RWPE2 (cell line): ENCODE results near the gene INPP5J.
"Not testable (repeated sequence)": the region's sequence is repeated elsewhere in the genome, so short reads cannot be mapped to it uniquely, and the experiment has no call there.

Experiments used
- ATAC-seq: fragments of 200-7000 bp; cut with Tn5 transposase; 3 replicates; pipeline ENCODE4 v1.9.1; 2021; ENCODE audit warnings: low read depth
- DNase-seq: peaks from one replicate; pipeline ENCODE4 v3.0.0-alpha.2; 2020; ENCODE audit warnings: low spot score
- H3K27ac ChIP-seq: fragments of 450-650 bp; 2 replicates; pipeline ENCODE4 v1.5.1; 2017; ENCODE audit warnings: mild to moderate bottlenecking; ENCODE audit not compliant: poor library complexity, severe bottlenecking
- H3K27me3 ChIP-seq: fragments of 250-450 bp; sonication (Bioruptor Pico); 2 replicates; pipeline ENCODE4 v1.5.1; 2021; ENCODE audit warnings: mild to moderate bottlenecking, moderate library complexity; ENCODE audit not compliant: insufficient read depth, poor library complexity, severe bottlenecking
- H3K36me3 ChIP-seq: fragments of 250-450 bp; sonication (Bioruptor Pico); 2 replicates; pipeline ENCODE4 v1.5.1; 2020; ENCODE audit warnings: low read depth, mild to moderate bottlenecking, moderate library complexity
- H3K4me1 ChIP-seq: fragments of 250-450 bp; sonication (Bioruptor Pico); 2 replicates; pipeline ENCODE4 v1.5.1; 2021; ENCODE audit warnings: mild to moderate bottlenecking, moderate library complexity; ENCODE audit not compliant: insufficient read depth, poor library complexity, severe bottlenecking
- H3K4me3 ChIP-seq: fragments of 250-450 bp; sonication (Bioruptor Pico); 2 replicates; pipeline ENCODE4 v1.5.1; 2021; ENCODE audit warnings: mild to moderate bottlenecking, moderate library complexity; ENCODE audit not compliant: severe bottlenecking
- H3K9me3 ChIP-seq: fragments of 250-450 bp; sonication (Bioruptor Pico); 2 replicates; pipeline ENCODE4 v1.5.1; 2021; ENCODE audit warnings: mild to moderate bottlenecking, moderate library complexity; ENCODE audit not compliant: severe bottlenecking
- CTCF ChIP-seq: fragments of 450-650 bp; IDR thresholded peaks from one replicate; pipeline ENCODE4 v1.5.1; 2017; ENCODE audit warnings: mild to moderate bottlenecking, moderate library complexity; ENCODE audit not compliant: poor library complexity, severe bottlenecking

Gene INPP5J

GRCh38 chr22:31170971-31171370 lies 48.2 kb downstream of the INPP5J start:
- ATAC-seq, result no peak
- Histone ChIP-seq H3K27me3 (no peaks in the 10 kb centered on the region), H3K4me3 (no peak overlapping the region), H3K4me1 (peaks cover 22% of the 10 kb centered on the region), H3K9me3 (no peaks in the 10 kb centered on the region), H3K36me3 (peaks cover 17% of the 10 kb centered on the region), H3K27ac (no peak overlapping the region)
- TF ChIP-seq CTCF, result no peak
- no peak for DNase-seq

- Histone ChIP-seq H3K4me1 (peaks cover 25% of the 10 kb centered on the region), H3K36me3 (peaks cover 13% of the 10 kb centered on the region), H3K27ac (peak overlapping the region; percentile 97)
- not testable (repeated sequence) for H3K4me3 ChIP-seq, DNase-seq, H3K27me3 ChIP-seq, ATAC-seq, H3K9me3 ChIP-seq
These were observed 49.0 kb downstream of the INPP5J start for GRCh38 chr22:31171734-31172133.

GRCh38 chr22:31173386-31174145 lies 50.8 kb downstream of the INPP5J start:
- TF ChIP-seq CTCF, result no peak
- DNase-seq, result no peak
- H3K9me3 ChIP-seq, result no peaks in the 10 kb centered on the region
- H3K4me1 ChIP-seq, result peaks cover 42% of the 10 kb centered on the region
- ATAC-seq, result peak; percentile 82
- peak overlapping the region; percentile 97 for H3K27ac ChIP-seq
- H3K27me3 ChIP-seq, result no peaks in the 10 kb centered on the region
- H3K36me3 ChIP-seq, result peaks cover 18% of the 10 kb centered on the region
- H3K4me3 ChIP-seq, result no peak overlapping the region

GRCh38 chr22:31176923-31177322 lies 54.2 kb downstream of the INPP5J start:
- ATAC-seq (no peak), DNase-seq (no peak)
- Histone ChIP-seq H3K27ac (peak overlapping the region; percentile 97), H3K4me3 (no peak overlapping the region), H3K27me3 (no peaks in the 10 kb centered on the region), H3K36me3 (peaks cover 24% of the 10 kb centered on the region), H3K4me1 (peaks cover 58% of the 10 kb centered on the region), H3K9me3 (no peaks in the 10 kb centered on the region)
- no peak for TF ChIP-seq CTCF

- H3K4me1 ChIP-seq, result peaks cover 55% of the 10 kb centered on the region
- DNase-seq, result peak; percentile 93
- ATAC-seq, result peak; percentile 77
- H3K4me3 ChIP-seq, result no peak overlapping the region
- H3K27me3 ChIP-seq, result no peaks in the 10 kb centered on the region
- TF ChIP-seq CTCF, result no peak
- no peaks in the 10 kb centered on the region for H3K9me3 ChIP-seq
- H3K36me3 ChIP-seq, result peaks cover 24% of the 10 kb centered on the region
- H3K27ac ChIP-seq, result peak overlapping the region; percentile 97
These were observed 54.8 kb downstream of the INPP5J start for GRCh38 chr22:31177420-31178162.
